Hepatocyte (in vitro differentiated cells): ENCODE measurements around the gene XNDC1N.

Experiments
- CTCF ChIP-seq: fragments of 200-600 bp; sonication (generic); IDR thresholded peaks from 2 replicates; pipeline ENCODE4 v1.5.1; 2016; ENCODE audit warnings: antibody characterized with exemption, mild to moderate bottlenecking; ENCODE audit not compliant: poor library complexity
- EZH2 ChIP-seq: fragments of 200-600 bp; sonication (generic); IDR thresholded peaks from 2 replicates; pipeline ENCODE4 v1.6.1; 2016; ENCODE audit warnings: antibody characterized with exemption, mild to moderate bottlenecking, borderline replicate concordance
- EZH2phosphoT487 ChIP-seq: fragments of 200-600 bp; sonication (generic); IDR thresholded peaks from one replicate; pipeline ENCODE4 v1.6.1; 2018; ENCODE audit warnings: antibody characterized with exemption, mild to moderate bottlenecking, low read depth, moderate library complexity; ENCODE audit not compliant: unreplicated experiment, severe bottlenecking

GRCh38 chr11:71951741-71952310 is 23.4 kb upstream of the XNDC1N start:
- TF ChIP-seq CTCF (no peak), EZH2 (no peak), EZH2phosphoT487 (no peak)
